Measurements from ENCODE around the gene FGF4.
A peak's percentile ranks its signal among the peaks of the same experiment; 100 is the strongest.

Gene FGF4

DNA sequence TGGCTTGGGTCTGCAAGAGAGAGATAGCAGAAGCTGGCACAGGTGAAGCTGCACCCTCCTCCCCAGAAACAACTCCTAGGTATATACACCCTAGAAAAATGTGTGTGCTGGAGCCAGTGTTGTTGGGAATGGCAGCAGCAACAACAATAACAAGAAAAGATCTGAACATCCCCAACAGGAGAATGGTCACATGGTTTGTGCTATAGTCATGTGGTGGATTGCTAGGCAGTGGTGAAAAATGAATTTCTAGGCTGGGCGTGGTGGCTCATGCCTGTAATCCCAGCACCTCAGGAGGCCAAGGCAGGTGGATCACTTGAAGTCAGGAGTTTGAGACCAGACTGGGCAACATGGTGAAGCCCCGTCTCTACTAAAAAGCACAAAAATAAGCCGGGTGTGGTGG is 40.3 kb downstream of the FGF4 start:
- Histone ChIP-seq H3K79me1 (ENCODE audit: low read length) (peaks cover 14% of the 10 kb centered on the region), H2BK12ac (ENCODE audit: low read length) (no peak overlapping the region), H3K14ac (ENCODE audit: low read length) (no peak overlapping the region), H3K4me1 (ENCODE audit: control insufficient read depth in 1 of 2, insufficient read depth in 2 of 2, low read length in 2 of 2) (peaks cover 6 to 8% of the 10 kb centered on the region in 2 experiments), H2BK120ac (ENCODE audit: insufficient read depth, low read length, poor library complexity) (peak overlapping the region; percentile 75), H3K9ac (ENCODE audit: low read length) (no peak overlapping the region), H3K4me3 (ENCODE audit: low read depth, low read length) (no peak overlapping the region), H2AK5ac (ENCODE audit: low read length) (no peak overlapping the region), H3K23ac (ENCODE audit: low read length) (no peak overlapping the region), H3K18ac (ENCODE audit: low read length) (no peak overlapping the region), H4K12ac (ENCODE audit: low read depth, low read length) (no peak overlapping the region), H4K91ac (ENCODE audit: low read depth, low read length) (peak overlapping the region; percentile 78), H3K79me2 (ENCODE audit: control insufficient read depth, insufficient read depth, low read length, poor library complexity) (peaks cover 4% of the 10 kb centered on the region), H2BK5ac (ENCODE audit: low read depth, low read length, poor library complexity) (no peak overlapping the region), H2AFZ (ENCODE audit: insufficient read depth, low read length, poor library complexity) (no peak overlapping the region), H4K8ac (ENCODE audit: low read depth, low read length) (no peak overlapping the region), H3K27ac (ENCODE audit: low read depth, low read length) (no peak overlapping the region), H3K4ac (ENCODE audit: low read depth, low read length) (no peak overlapping the region), H3K4me2 (ENCODE audit: low read length) (no peak overlapping the region), H3K36me3 (ENCODE audit: control insufficient read depth in 1 of 2, insufficient read depth in 2 of 2, low read length in 2 of 2) (no peaks in the 10 kb centered on the region), H3K27me3 (ENCODE audit: insufficient read depth, low read length) (no peaks in the 10 kb centered on the region), H3K9me3 (ENCODE audit: insufficient read depth, low read depth, low read length) (peaks cover 11% of the 10 kb centered on the region)
- no CpG with 5 or more reads among the region's 3 CpGs for WGBS (ENCODE audit: extremely low coverage, insufficient coverage, insufficient read length)
- DNase-seq = peak; percentile 69 to 71

GRCh38 chr11:69734367-69734766 is 40.8 kb downstream of the FGF4 start:
- H3K79me1 ChIP-seq (ENCODE audit: low read length) = peaks cover 14% of the 10 kb centered on the region
- H3K9me3 ChIP-seq (ENCODE audit: insufficient read depth, low read depth, low read length) = peaks cover 11% of the 10 kb centered on the region
- H3K14ac ChIP-seq (ENCODE audit: low read length) = peak overlapping the region; percentile 72
- H4K8ac ChIP-seq (ENCODE audit: low read depth, low read length) = no peak overlapping the region
- H3K4me1 ChIP-seq (ENCODE audit: control insufficient read depth in 1 of 2, insufficient read depth in 2 of 2, low read length in 2 of 2) = peaks cover 6 to 8% of the 10 kb centered on the region in 2 experiments
- peak overlapping the region; percentile 82 for H2BK120ac ChIP-seq (ENCODE audit: insufficient read depth, low read length, poor library complexity)
- H4K91ac ChIP-seq (ENCODE audit: low read depth, low read length) = peak overlapping the region; percentile 78
- peak overlapping the region; percentile 44 for H2AK5ac ChIP-seq (ENCODE audit: low read length)
- peak overlapping the region; percentile 80 for H3K27ac ChIP-seq (ENCODE audit: low read depth, low read length)
- peak overlapping the region; percentile 78 for H2BK12ac ChIP-seq (ENCODE audit: low read length)
- H3K36me3 ChIP-seq (ENCODE audit: control insufficient read depth in 1 of 2, insufficient read depth in 2 of 2, low read length in 2 of 2) = no peaks in the 10 kb centered on the region
- no peak for DNase-seq
- no peak overlapping the region for H2AFZ ChIP-seq (ENCODE audit: insufficient read depth, low read length, poor library complexity)
- H3K23ac ChIP-seq (ENCODE audit: low read length) = no peak overlapping the region
- peak overlapping the region; percentile 70 for H2BK5ac ChIP-seq (ENCODE audit: low read depth, low read length, poor library complexity)
- no peak overlapping the region for H3K4me3 ChIP-seq (ENCODE audit: low read depth, low read length)
- no peak overlapping the region for H4K12ac ChIP-seq (ENCODE audit: low read depth, low read length)
- H3K4ac ChIP-seq (ENCODE audit: low read depth, low read length) = no peak overlapping the region
- peak overlapping the region; percentile 63 for H3K18ac ChIP-seq (ENCODE audit: low read length)
- H3K9ac ChIP-seq (ENCODE audit: low read length) = no peak overlapping the region
- H3K27me3 ChIP-seq (ENCODE audit: insufficient read depth, low read length) = no peaks in the 10 kb centered on the region
- whole genome bisulfite sequencing (ENCODE audit: extremely low coverage, insufficient coverage, insufficient read length) = no CpG with 5 or more reads among the region's 2 CpGs
- peaks cover 4% of the 10 kb centered on the region for H3K79me2 ChIP-seq (ENCODE audit: control insufficient read depth, insufficient read depth, low read length, poor library complexity)
- no peak overlapping the region for H3K4me2 ChIP-seq (ENCODE audit: low read length)

- peak overlapping the region; percentile 57 for H3K18ac ChIP-seq (ENCODE audit: low read length)
- peak overlapping the region; percentile 74 for H3K14ac ChIP-seq (ENCODE audit: low read length)
- H2AFZ ChIP-seq (ENCODE audit: insufficient read depth, low read length, poor library complexity) = no peak overlapping the region
- WGBS (ENCODE audit: extremely low coverage, insufficient coverage, insufficient read length) = no CpG with 5 or more reads among the region's 7 CpGs
- H3K4me3 ChIP-seq (ENCODE audit: low read depth, low read length) = no peak overlapping the region
- peaks cover 2% of the 10 kb centered on the region for H3K9me3 ChIP-seq (ENCODE audit: insufficient read depth, low read depth, low read length)
- DNase-seq = no peak
- no peaks in the 10 kb centered on the region for H3K27me3 ChIP-seq (ENCODE audit: insufficient read depth, low read length)
- peak overlapping the region; percentile 95 for H2BK12ac ChIP-seq (ENCODE audit: low read length)
- peak overlapping the region; percentile 74 for H4K8ac ChIP-seq (ENCODE audit: low read depth, low read length)
- H3K4ac ChIP-seq (ENCODE audit: low read depth, low read length) = peak overlapping the region; percentile 9
- no peak overlapping the region for H3K23ac ChIP-seq (ENCODE audit: low read length)
- peak overlapping the region; percentile 78 for H2BK120ac ChIP-seq (ENCODE audit: insufficient read depth, low read length, poor library complexity)
- H4K91ac ChIP-seq (ENCODE audit: low read depth, low read length) = peak overlapping the region; percentile 89
- peak overlapping the region; percentile 84 for H2BK5ac ChIP-seq (ENCODE audit: low read depth, low read length, poor library complexity)
- peaks cover 6 to 8% of the 10 kb centered on the region in 2 experiments for H3K4me1 ChIP-seq (ENCODE audit: control insufficient read depth in 1 of 2, insufficient read depth in 2 of 2, low read length in 2 of 2)
- peaks cover 14% of the 10 kb centered on the region for H3K79me1 ChIP-seq (ENCODE audit: low read length)
- H4K12ac ChIP-seq (ENCODE audit: low read depth, low read length) = peak overlapping the region; percentile 58
- H3K4me2 ChIP-seq (ENCODE audit: low read length) = no peak overlapping the region
- no peak overlapping the region for H3K9ac ChIP-seq (ENCODE audit: low read length)
- H3K36me3 ChIP-seq (ENCODE audit: control insufficient read depth in 1 of 2, insufficient read depth in 2 of 2, low read length in 2 of 2) = no peaks in the 10 kb centered on the region
- H3K79me2 ChIP-seq (ENCODE audit: control insufficient read depth, insufficient read depth, low read length, poor library complexity) = peaks cover 4% of the 10 kb centered on the region
- peak overlapping the region; percentile 21 for H3K27ac ChIP-seq (ENCODE audit: low read depth, low read length)
- peak overlapping the region; percentile 71 for H2AK5ac ChIP-seq (ENCODE audit: low read length)
Observed at GRCh38 chr11:69732910-69733309, 42.2 kb downstream of the FGF4 start.

GRCh38 chr11:69731110-69731509 is 44.0 kb downstream of the FGF4 start:
- H3K79me1 ChIP-seq (ENCODE audit: low read length) = peaks cover 17% of the 10 kb centered on the region
- H3K27me3 ChIP-seq (ENCODE audit: insufficient read depth, low read length) = no peaks in the 10 kb centered on the region
- no peak overlapping the region for H2BK5ac ChIP-seq (ENCODE audit: low read depth, low read length, poor library complexity)
- H3K4me3 ChIP-seq (ENCODE audit: low read depth, low read length) = no peak overlapping the region
- H4K91ac ChIP-seq (ENCODE audit: low read depth, low read length) = no peak overlapping the region
- H2AFZ ChIP-seq (ENCODE audit: insufficient read depth, low read length, poor library complexity) = no peak overlapping the region
- no peak overlapping the region for H3K4ac ChIP-seq (ENCODE audit: low read depth, low read length)
- peaks cover 10 to 13% of the 10 kb centered on the region in 2 experiments for H3K4me1 ChIP-seq (ENCODE audit: control insufficient read depth in 1 of 2, insufficient read depth in 2 of 2, low read length in 2 of 2)
- no CpG with 5 or more reads among the region's 11 CpGs for WGBS (ENCODE audit: extremely low coverage, insufficient coverage, insufficient read length)
- H3K36me3 ChIP-seq (ENCODE audit: control insufficient read depth in 1 of 2, insufficient read depth in 2 of 2, low read length in 2 of 2) = no peaks in the 10 kb centered on the region
- no peak overlapping the region for H3K4me2 ChIP-seq (ENCODE audit: low read length)
- no peak overlapping the region for H2AK5ac ChIP-seq (ENCODE audit: low read length)
- no peak for DNase-seq
- H4K12ac ChIP-seq (ENCODE audit: low read depth, low read length) = no peak overlapping the region
- no peak overlapping the region for H3K18ac ChIP-seq (ENCODE audit: low read length)
- H3K23ac ChIP-seq (ENCODE audit: low read length) = no peak overlapping the region
- H3K27ac ChIP-seq (ENCODE audit: low read depth, low read length) = no peak overlapping the region
- H2BK120ac ChIP-seq (ENCODE audit: insufficient read depth, low read length, poor library complexity) = no peak overlapping the region
- H2BK12ac ChIP-seq (ENCODE audit: low read length) = peak overlapping the region; percentile 13
- H3K79me2 ChIP-seq (ENCODE audit: control insufficient read depth, insufficient read depth, low read length, poor library complexity) = peaks cover 4% of the 10 kb centered on the region
- no peak overlapping the region for H4K8ac ChIP-seq (ENCODE audit: low read depth, low read length)
- H3K14ac ChIP-seq (ENCODE audit: low read length) = no peak overlapping the region
- no peak overlapping the region for H3K9ac ChIP-seq (ENCODE audit: low read length)
- H3K9me3 ChIP-seq (ENCODE audit: insufficient read depth, low read depth, low read length) = peaks cover 2% of the 10 kb centered on the region

All from trophoblast cell (in vitro differentiated cells and primary cell).